Astrocyte of the cerebellum (primary cell): ENCODE data around the gene THADA.

Source experiments
- DNase-seq: peaks from one replicate; pipeline ENCODE4 v3.0.0-alpha.2; 2011; ENCODE audit warnings: low read depth
- H3K4me3 ChIP-seq: 2 replicates; pipeline ENCODE4 v1.5.1; 2011; ENCODE audit warnings: mild to moderate bottlenecking, low read depth, low read length, moderate library complexity
- in situ Hi-C: cut with HindIII; loops from 2 replicates; pipeline ENCODE4 v1.10.0; 2017; ENCODE audit warnings: low sequenced_read_pairs
- TF ChIP-seq, protein P1 (sequence below): IDR thresholded peaks from 2 replicates; pipeline ENCODE4 v1.5.1; 2012; ENCODE audit warnings: low read length, low read depth, moderate library complexity, mild to moderate bottlenecking; ENCODE audit errors: missing control alignments

THADA gene

GRCh38 chr2:43201016-43201415 lies 394.8 kb downstream of the THADA start:
- in situ Hi-C loops = no loop called here

GRCh38 chr2:43199492-43200488 lies 396.0 kb downstream of the THADA start:
- in situ Hi-C loops = no loop called here
- no peak for DNase-seq
- TF ChIP-seq, protein P1, sequence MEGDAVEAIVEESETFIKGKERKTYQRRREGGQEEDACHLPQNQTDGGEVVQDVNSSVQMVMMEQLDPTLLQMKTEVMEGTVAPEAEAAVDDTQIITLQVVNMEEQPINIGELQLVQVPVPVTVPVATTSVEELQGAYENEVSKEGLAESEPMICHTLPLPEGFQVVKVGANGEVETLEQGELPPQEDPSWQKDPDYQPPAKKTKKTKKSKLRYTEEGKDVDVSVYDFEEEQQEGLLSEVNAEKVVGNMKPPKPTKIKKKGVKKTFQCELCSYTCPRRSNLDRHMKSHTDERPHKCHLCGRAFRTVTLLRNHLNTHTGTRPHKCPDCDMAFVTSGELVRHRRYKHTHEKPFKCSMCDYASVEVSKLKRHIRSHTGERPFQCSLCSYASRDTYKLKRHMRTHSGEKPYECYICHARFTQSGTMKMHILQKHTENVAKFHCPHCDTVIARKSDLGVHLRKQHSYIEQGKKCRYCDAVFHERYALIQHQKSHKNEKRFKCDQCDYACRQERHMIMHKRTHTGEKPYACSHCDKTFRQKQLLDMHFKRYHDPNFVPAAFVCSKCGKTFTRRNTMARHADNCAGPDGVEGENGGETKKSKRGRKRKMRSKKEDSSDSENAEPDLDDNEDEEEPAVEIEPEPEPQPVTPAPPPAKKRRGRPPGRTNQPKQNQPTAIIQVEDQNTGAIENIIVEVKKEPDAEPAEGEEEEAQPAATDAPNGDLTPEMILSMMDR = no peak
- H3K4me3 ChIP-seq = no peak overlapping the region

More at GRCh38 chr2:43201016-43201415, 394.8 kb downstream of the THADA start:
- H3K4me3 ChIP-seq = no peak overlapping the region
- DNase-seq = no peak
- TF ChIP-seq, protein P1 = no peak

DNA sequence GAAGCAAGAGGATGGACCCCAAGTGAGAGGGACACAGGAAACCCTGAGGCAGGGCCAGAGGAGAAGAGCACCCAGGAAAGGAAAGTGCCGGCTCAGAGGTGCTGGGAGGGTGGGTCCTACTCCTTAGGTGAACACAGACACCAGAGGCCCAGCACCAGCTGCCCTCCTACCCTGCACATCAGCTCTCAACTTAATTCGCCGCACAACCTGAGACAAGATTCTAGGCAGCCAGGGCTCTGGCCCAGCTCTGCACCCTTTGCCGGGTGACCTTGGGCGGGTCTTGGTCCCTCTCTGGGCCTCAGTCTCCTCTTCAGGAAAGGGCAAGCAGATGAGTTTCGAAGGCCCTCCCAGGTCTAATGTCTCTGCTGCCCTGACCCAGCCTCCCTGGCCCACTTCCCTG lies 397.6 kb downstream of the THADA start:
- TF ChIP-seq, protein P1 = no peak
- in situ Hi-C loops = no loop called here
- H3K4me3 ChIP-seq = no peak overlapping the region
- no peak for DNase-seq

DNA sequence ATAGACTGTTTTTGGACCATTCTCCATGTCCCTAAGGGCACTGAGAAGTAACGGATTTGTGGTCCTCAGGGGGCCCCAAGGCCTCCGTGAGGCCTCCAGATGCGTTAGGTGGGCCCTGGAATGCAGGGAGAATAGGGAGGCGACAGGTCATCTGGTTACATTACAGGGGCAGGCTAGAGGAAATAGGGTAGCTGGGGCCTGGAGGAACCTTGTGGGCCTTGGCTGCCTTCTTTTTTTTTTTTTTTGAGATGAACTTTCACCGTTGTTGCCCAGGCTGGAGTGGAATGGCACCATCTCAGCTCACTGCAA lies 398.3 kb downstream of the THADA start:
- H3K4me3 ChIP-seq = no peak overlapping the region
- DNase-seq = no peak
- TF ChIP-seq, protein P1 = no peak
- in situ Hi-C loops = no loop called here

DNA sequence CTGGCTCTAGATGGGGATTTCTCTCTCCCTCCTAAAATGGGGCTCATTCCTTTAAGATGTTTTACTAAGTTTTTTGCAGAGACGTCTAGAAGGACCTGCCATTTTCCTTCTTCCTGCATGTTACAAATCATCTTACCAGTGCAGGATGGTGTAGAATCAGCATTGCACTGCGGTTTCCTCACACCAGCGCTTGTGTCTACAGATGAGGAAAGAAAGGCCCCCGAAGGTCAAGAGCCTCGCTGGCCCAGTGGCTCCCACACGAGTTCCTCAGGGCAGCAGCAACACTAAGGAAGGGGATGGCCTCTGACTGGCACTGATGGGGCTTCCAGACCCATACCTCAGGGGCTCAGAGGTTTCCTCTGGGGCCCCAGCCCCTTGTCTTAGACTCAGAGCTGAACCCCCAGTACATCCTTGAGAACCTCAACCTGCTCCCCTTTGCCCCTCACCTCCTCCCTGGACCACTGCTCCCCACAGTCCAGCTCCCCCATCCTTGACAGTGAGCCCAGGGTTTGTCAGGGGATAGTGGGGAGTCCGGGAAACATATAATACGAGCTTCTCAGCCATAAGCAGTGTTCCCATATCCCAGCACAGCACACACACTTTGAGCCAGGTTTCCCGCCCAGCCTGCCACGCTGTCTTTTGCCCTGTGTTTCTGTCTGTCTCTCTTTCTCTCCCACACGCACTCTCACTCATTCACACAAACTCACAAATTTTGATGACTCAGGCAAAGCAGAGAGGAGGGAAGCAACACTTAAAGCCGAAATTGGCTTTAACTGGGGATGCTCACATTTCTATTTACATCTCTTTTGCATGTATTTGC lies 398.9 kb downstream of the THADA start:
- no peak overlapping the region for H3K4me3 ChIP-seq
- in situ Hi-C loops = no loop called here
- TF ChIP-seq, protein P1 = no peak
- DNase-seq = no peak

GRCh38 chr2:43194121-43194869 lies 401.5 kb downstream of the THADA start:
- DNase-seq = no peak

More at GRCh38 chr2:43194121-43194869, 401.5 kb downstream of the THADA start:
- TF ChIP-seq, protein P1 = no peak
- no peak overlapping the region for H3K4me3 ChIP-seq
- in situ Hi-C loops = no loop called here
